Spleen (tissue), 7 donors: ENCODE data around the gene COL5A1.

Experiments
- CTCF ChIP-seq, 11 experiments: fragments of 200-600 bp in 7 of 11; fragments of 450-650 bp in 4 of 11; sonication (generic) in 4 of 11; IDR thresholded peaks in 8 of 11; conservative IDR thresholded peaks in 3 of 11; 1 replicate in 7 of 11; 2 replicates in 4 of 11; pipeline versions ENCODE4 v1.4.0 to v1.8.0; 2016 to 2021; ENCODE audit warnings: antibody characterized with exemption in 11 of 11, inconsistent platforms in 4 of 11, mild to moderate bottlenecking in 1 of 11
- POLR2A ChIP-seq, 3 donors: fragments of 450-650 bp; IDR thresholded peaks; one replicate each; pipeline ENCODE4 v1.5.1; 2017; ENCODE audit warnings: antibody characterized with exemption in 3 of 3, mild to moderate bottlenecking in 1 of 3
- POLR2AphosphoS5 ChIP-seq, 3 donors: sonication (generic); formaldehyde crosslinking; IDR thresholded peaks; one replicate each; pipeline ENCODE4 v1.5.1; 2017; ENCODE audit warnings: antibody characterized with exemption in 3 of 3
- donor health status: DM: no; HTN: no; CAD: no; lungs with moderate emphysema.
- donor health status: DM: no; HTN: no; CAD: no.
- donor health status: DM: no; HTN: no; CAD: no.

GRCh38 chr9:134671341-134672113, 29.9 kb downstream of the COL5A1 start:
- no peak for TF ChIP-seq CTCF (IDR thresholded peaks at IDR 0.05 in 8 of 11, conservative IDR thresholded peaks at IDR 0.05 in 3 of 11)
- TF ChIP-seq POLR2AphosphoS5 (IDR thresholded peaks at IDR 0.05), result no peak
- no peak for TF ChIP-seq POLR2A (IDR thresholded peaks at IDR 0.05)
